Stimulated activated memory B cell treated with anti-CD40 and anti-IgM and Interleukin-4, amounts not matched to agents 10 μg/mL and 1 μg/mL and 100 μg/mL, for 72 hours (primary cell): ENCODE measurements around the gene PAQR5.

ENCODE experiments used
- ATAC-seq: fragments of 150-1000 bp; cut with Tn5 transposase; 2 replicates; pipeline ENCODE4 v1.10.0; 2021
- H3K27ac Mint-ChIP-seq: one replicate; pipeline ENCODE4 v1.8.0; 2022; ENCODE audit warnings: mild to moderate bottlenecking, mixed read lengths
- H3K27me3 Mint-ChIP-seq: one replicate; pipeline ENCODE4 v1.8.0; 2022; ENCODE audit warnings: mixed read lengths
- H3K36me3 Mint-ChIP-seq: one replicate; pipeline ENCODE4 v1.8.0; 2022; ENCODE audit warnings: mixed read lengths
- H3K4me1 Mint-ChIP-seq: one replicate; pipeline ENCODE4 v1.8.0; 2022; ENCODE audit warnings: mixed read lengths
- H3K4me3 Mint-ChIP-seq: one replicate; pipeline ENCODE4 v1.8.0; 2022; ENCODE audit warnings: mild to moderate bottlenecking, moderate library complexity, mixed read lengths
- H3K9me3 Mint-ChIP-seq: one replicate; pipeline ENCODE4 v1.8.0; 2022; ENCODE audit warnings: mixed read lengths

PAQR5 gene

DNA sequence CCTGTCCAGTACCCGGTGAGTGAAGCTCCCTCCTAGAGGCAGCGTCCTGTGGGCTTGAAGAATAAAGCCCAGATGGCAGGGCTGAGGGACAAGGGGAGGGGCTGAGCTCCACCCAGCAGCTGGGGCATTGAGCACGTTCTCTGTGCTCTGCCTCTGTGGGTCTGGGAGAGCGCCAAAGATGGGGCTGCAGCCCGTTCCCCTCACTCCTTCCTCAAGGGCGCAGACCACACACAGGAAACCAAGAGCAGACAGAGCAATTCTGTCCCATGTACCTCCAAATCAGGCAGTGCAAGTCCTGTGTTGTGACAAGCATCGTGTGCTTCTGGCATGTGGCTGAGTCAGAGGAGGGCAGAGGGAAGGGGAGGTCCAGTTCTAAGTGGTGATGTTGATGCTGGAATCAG, 99.8 kb downstream of the PAQR5 start:
- H3K36me3 Mint-ChIP-seq = no peaks in the 10 kb centered on the region
- H3K27me3 Mint-ChIP-seq = no peaks in the 10 kb centered on the region
- H3K27ac Mint-ChIP-seq = no peak overlapping the region
- H3K9me3 Mint-ChIP-seq = no peaks in the 10 kb centered on the region
- no peak overlapping the region for H3K4me3 Mint-ChIP-seq
- H3K4me1 Mint-ChIP-seq = peaks cover 15% of the 10 kb centered on the region
- no peak for ATAC-seq

DNA sequence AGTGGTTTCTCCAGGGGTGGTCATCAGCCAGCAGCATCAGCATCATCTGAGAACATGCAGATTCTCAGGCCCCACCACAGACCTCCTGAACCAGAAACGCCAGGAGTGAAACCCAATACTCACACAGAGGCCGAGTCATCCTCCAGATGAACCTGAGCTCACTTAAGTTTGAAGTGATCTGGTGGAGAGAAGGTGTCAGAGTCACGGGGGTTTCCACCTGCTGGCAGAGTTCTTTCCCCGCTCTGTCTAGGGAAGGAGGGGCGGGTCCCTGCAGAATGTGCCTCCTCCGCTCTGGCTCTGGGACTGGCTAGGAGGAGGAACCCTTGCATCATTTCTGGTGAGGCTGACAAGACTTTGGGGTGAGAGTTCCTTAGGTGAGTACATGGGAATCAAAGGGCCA, 102.1 kb downstream of the PAQR5 start:
- Mint-ChIP-seq H3K9me3 (no peaks in the 10 kb centered on the region), H3K36me3 (no peaks in the 10 kb centered on the region), H3K27ac (no peak overlapping the region), H3K4me1 (peaks cover 5% of the 10 kb centered on the region), H3K27me3 (no peaks in the 10 kb centered on the region), H3K4me3 (no peak overlapping the region)
- peak; percentile 42 for ATAC-seq

DNA sequence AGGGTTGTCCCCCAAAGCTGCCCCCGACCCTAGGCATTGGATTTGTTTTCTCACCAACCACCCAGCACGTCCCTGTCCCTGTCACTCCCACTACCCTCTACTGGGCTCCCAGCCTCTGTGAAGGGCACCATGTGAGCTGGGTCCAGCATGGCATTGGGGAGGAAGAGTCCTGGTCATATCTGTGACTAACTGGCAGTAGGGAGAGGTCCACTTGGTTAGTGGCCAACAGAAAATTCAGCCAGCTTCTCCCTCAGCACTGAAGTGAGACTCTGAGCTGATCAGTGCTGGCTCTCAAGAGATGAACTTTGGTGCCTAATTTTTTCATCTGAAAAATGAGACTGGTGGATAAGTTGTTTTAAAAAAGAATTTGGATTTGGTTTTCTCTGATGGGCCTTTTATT, 104.1 kb downstream of the PAQR5 start:
- no peak for ATAC-seq
- H3K36me3 Mint-ChIP-seq = no peaks in the 10 kb centered on the region
- no peak overlapping the region for H3K4me3 Mint-ChIP-seq
- H3K9me3 Mint-ChIP-seq = no peaks in the 10 kb centered on the region
- no peak overlapping the region for H3K27ac Mint-ChIP-seq
- H3K4me1 Mint-ChIP-seq = peaks cover 5% of the 10 kb centered on the region
- H3K27me3 Mint-ChIP-seq = no peaks in the 10 kb centered on the region

DNA sequence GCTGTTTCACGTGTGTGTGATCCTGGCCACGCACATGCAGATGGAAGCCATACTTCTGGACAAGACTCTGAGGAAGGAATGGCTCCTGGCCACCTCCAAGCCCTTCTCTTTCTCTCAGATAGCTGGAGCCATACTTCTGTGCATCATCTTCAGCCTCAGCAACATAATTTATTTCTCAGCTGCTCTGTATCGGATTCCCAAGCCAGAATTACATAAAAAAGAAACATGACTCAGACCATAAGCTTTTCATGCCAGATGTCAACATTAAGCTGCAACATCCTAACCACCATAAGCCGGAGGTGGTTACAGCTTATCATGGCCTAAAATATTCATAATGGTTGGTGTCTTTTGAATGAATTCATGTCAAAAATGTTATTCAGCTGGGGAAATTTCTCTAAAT, 104.9 kb downstream of the PAQR5 start:
- no peak overlapping the region for H3K4me3 Mint-ChIP-seq
- no peak overlapping the region for H3K27ac Mint-ChIP-seq
- no peak for ATAC-seq
- H3K27me3 Mint-ChIP-seq = no peaks in the 10 kb centered on the region
- no peaks in the 10 kb centered on the region for H3K9me3 Mint-ChIP-seq
- no peaks in the 10 kb centered on the region for H3K36me3 Mint-ChIP-seq
- H3K4me1 Mint-ChIP-seq = peaks cover 2% of the 10 kb centered on the region

DNA sequence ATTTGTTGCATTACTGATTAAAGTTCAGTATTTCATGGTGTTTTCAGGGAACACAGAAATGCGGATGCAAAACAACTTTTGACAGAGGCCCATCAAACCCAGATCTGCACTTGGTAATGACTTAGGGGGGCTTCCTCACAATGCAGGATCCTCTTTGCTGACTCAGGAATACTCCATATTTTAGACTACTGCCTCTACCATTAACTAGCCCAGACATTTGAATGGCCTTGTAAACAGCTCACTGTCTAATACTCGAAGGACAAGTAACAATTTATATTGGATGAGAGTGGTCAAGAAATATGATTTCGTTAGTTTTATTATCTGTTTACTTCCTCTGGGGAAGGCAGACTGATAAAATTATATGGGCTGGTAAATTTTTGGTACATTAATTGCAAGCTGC, 106.4 kb downstream of the PAQR5 start:
- Mint-ChIP-seq H3K36me3 (no peaks in the 10 kb centered on the region), H3K27me3 (no peaks in the 10 kb centered on the region), H3K4me3 (no peak overlapping the region), H3K4me1 (no peaks in the 10 kb centered on the region), H3K9me3 (no peaks in the 10 kb centered on the region), H3K27ac (no peak overlapping the region)
- no peak for ATAC-seq

DNA sequence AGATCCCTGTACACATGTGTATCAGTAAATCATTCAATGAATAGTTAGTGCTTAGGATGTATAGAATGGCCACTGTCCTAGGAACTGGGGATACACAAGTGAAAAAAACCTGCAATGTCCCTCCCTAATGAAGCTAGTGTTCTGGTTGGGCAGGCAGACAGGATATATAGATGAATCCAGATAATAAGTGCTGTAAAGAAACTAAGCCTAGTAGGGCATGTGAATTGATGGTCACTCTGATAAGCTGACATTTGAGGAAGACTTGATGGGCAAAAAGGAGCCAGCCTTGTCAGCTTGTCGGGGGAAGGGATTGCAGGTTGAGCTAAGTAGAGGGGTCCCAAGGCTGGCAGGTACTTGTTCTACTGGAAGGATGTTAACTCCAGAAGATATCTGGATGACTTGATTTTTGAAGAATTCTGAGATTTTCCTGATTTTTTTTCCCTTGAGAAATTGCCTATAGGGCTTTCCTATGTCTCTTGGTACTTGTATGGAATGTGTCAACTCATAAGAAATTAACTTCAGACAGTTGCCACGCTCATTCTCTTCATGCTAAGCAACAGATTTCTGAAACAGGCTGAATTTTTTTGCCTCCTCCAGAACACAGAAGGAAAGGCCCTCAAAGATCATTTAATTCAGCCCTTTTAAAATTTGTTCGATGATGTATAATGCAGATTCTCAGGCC, 109.1 kb downstream of the PAQR5 start:
- no peak overlapping the region for H3K4me3 Mint-ChIP-seq
- ATAC-seq = no peak
- H3K9me3 Mint-ChIP-seq = no peaks in the 10 kb centered on the region
- H3K4me1 Mint-ChIP-seq = no peaks in the 10 kb centered on the region
- H3K36me3 Mint-ChIP-seq = no peaks in the 10 kb centered on the region
- H3K27ac Mint-ChIP-seq = no peak overlapping the region
- H3K27me3 Mint-ChIP-seq = no peaks in the 10 kb centered on the region

DNA sequence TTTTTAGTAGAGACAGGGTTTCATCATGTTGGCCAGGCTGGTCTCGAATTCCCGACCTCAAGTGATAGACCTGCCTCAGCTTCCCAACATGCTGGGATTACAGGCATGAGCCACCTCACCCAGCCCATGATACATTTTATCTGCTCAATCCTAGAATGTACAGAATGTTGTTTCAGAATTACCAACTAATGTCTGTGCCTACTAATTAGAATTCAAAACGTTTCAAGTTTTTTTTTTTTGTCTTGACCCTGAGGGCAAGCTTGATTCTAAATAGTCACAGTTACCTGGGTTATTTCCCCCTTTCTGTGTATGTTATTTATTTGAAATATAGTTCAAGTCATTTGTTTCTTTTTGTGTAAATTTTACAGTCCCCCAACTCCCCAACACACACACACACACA, 110.1 kb downstream of the PAQR5 start:
- no peaks in the 10 kb centered on the region for H3K27me3 Mint-ChIP-seq
- H3K27ac Mint-ChIP-seq = no peak overlapping the region
- no peaks in the 10 kb centered on the region for H3K9me3 Mint-ChIP-seq
- no peak overlapping the region for H3K4me3 Mint-ChIP-seq
- H3K4me1 Mint-ChIP-seq = peaks cover 3% of the 10 kb centered on the region
- no peak for ATAC-seq
- no peaks in the 10 kb centered on the region for H3K36me3 Mint-ChIP-seq

DNA sequence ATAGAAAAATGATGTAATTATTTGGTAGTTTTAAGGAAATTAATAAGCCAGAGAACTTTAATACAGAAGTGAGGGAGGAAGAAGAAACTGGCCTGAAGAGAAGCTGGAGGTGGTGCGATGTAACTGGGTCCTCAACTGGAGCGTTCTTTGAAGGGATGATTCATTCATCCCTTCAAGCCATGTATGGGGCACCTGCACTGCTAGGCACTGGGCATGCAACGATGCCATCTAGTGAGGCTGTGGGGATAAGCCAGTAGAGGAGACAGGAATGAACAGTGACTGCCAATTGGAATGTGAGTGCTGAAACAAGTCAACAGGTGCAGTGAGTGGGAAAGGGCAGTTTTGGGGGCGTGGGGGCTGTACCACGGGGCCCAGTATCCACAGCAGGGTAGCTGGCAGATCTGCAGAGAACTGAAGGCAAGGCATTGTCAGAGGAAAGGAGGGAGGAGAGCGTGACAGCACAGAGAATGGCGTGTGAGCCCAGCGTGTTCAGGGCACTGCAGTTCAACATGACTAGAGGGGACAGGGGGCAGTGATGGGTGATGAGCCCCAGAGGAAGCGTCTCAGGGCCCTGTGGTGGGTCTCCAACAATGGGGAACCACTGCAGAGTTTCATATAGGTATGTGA, 111.6 kb downstream of the PAQR5 start:
- Mint-ChIP-seq H3K27ac (no peak overlapping the region), H3K4me3 (no peak overlapping the region), H3K9me3 (no peaks in the 10 kb centered on the region), H3K4me1 (peaks cover 7% of the 10 kb centered on the region), H3K36me3 (no peaks in the 10 kb centered on the region), H3K27me3 (no peaks in the 10 kb centered on the region)
- peak; percentile 39 for ATAC-seq

DNA sequence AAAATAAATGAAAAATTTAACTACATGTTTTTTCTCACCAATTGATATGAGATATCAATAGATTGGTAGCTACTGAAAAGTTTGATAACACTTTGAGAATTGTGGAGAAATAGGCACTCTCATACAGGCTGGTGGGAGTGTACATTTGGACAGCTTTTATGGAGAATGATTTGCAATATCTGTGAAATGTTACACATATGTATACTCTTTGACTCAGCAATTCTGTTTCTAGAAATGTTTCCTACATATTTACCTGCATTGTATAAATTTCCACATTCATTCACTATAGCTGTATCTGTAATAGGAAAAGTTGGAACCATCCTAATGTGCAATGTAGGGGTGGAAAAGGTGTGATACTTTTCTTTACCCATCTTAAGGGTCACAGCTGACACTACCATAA, 113.6 kb downstream of the PAQR5 start:
- Mint-ChIP-seq H3K27ac (no peak overlapping the region), H3K4me3 (no peak overlapping the region), H3K4me1 (peaks cover 7% of the 10 kb centered on the region), H3K36me3 (no peaks in the 10 kb centered on the region), H3K27me3 (no peaks in the 10 kb centered on the region), H3K9me3 (no peaks in the 10 kb centered on the region)
- no peak for ATAC-seq

DNA sequence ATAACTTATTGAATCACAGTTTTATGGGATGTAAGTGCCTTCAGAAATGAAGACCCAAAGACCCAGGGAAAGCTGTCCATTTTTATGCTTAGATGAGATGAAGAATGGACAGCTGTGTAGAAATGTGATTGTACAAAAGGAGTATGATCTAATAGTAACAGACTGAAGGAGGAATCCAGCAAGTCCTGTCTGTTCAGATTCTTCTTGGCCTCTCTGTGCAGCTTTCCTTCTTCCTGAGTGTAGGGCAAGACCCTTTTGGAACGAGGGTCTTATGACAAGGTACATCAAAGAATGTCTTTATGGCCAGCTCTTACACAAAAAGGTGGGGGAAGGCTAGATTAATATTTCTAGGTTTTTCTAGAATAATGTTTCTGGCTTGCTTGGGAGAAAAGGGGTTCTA, 114.0 kb downstream of the PAQR5 start:
- H3K4me1 Mint-ChIP-seq = peaks cover 7% of the 10 kb centered on the region
- ATAC-seq = no peak
- no peaks in the 10 kb centered on the region for H3K9me3 Mint-ChIP-seq
- H3K27ac Mint-ChIP-seq = peak overlapping the region; percentile 36
- no peak overlapping the region for H3K4me3 Mint-ChIP-seq
- H3K27me3 Mint-ChIP-seq = no peaks in the 10 kb centered on the region
- no peaks in the 10 kb centered on the region for H3K36me3 Mint-ChIP-seq

DNA sequence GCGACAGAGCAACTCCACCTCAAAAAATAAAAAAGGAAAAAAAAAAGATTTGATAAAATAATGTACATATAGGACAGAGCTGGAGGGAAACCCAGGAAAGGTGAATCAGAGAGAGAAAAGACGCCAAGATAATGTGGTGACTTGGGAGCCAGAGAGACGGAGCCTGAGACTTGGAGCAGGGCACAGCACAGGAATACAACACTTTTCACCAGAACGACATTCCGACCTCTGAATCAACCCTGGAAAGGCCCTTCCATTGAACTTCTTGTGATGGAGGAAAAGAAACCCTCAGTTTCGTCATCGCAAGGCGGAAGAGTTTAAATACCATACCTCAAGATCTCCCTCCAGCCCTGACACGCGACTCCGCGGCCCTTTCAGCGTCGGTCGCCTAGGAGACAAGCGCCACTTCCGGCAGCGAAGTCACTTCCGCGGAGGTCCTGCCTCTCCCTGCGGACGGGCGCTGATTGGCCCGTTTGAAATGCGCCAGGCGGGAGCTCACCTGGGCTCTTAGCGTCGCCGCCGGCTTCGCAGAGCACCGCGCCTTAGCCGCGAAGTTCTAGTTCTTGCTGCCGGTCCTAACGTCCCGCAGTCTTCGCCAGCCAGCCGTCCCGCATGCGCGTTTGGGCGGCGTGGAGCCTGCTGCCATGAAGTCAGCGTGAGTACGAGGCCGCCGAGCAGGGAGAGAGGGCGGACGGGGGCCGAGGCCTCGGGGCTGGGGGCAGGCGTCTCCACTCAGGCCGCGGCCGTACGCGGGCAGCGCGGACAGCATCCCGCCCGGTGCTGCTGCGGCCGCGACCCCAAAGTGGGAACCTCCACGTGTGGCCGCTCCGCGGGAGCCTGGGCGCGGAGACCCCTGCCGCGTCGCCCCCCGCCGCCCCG, 115.3 kb downstream of the PAQR5 start, which contains the start of gene KIF23:
KIF23 (plus strand) TSS at position 528 of the 879 bp plus-strand sequence; CDS start at position 645, 117 bp downstream.
- Mint-ChIP-seq H3K4me3 (peak within 1 kb of the TSS; percentile 86), H3K9me3 (no peaks in the 10 kb centered on the region), H3K4me1 (peaks cover 7% of the 10 kb centered on the region), H3K27ac (peak within 1 kb of the TSS; percentile 82), H3K27me3 (no peaks in the 10 kb centered on the region), H3K36me3 (no peaks in the 10 kb centered on the region)
- peak; percentile 98 for ATAC-seq

DNA sequence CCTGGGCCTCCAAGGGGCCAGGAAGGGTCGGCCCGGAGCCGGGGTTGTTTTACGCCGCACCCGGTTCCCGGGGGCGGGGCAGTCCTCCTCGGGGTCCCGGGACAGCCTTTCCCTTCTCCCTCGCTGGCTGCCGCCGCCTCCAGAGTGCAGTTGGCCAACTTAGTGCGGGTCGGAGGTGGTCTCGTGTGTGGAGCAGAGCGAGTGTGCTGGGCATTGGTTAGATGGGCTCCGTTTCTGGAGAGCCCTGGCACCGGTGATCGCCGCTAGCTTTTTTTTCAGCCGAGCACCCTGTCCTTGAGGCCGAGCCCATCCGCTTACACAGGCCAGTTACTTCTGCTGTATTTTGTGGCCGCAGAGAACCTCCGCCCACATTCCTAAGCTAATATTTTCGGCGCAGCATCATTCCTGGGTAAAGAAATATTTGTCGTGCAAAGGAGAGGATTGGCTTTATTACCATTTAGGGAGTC, 116.0 kb downstream of the PAQR5 start:
- Mint-ChIP-seq H3K27ac (peak overlapping the region; percentile 82), H3K9me3 (no peaks in the 10 kb centered on the region), H3K36me3 (no peaks in the 10 kb centered on the region), H3K4me1 (peaks cover 7% of the 10 kb centered on the region), H3K27me3 (no peaks in the 10 kb centered on the region), H3K4me3 (peak overlapping the region; percentile 75)
- peak; percentile 40 for ATAC-seq

DNA sequence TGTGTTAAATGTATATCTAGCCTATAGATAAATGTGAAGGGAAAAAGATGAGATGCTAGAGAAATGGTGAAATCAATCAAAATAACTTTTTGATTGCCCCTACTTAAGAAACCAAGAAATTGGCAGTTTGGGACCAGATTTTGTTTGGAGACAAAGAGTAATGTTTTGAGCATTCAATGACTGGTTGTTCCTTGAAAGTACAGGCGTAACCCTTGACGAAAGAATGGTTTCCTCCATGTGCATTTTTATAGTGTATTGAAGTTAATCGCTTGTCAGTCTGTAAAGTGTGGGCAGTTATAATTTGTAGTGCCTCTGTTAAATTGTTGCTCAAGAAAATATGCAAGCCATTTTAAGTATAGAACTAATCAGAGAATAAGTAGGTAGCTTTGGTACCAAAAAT, 116.7 kb downstream of the PAQR5 start:
- Mint-ChIP-seq H3K4me3 (peak overlapping the region; percentile 12), H3K36me3 (no peaks in the 10 kb centered on the region), H3K4me1 (peaks cover 7% of the 10 kb centered on the region), H3K27me3 (no peaks in the 10 kb centered on the region), H3K27ac (no peak overlapping the region), H3K9me3 (no peaks in the 10 kb centered on the region)
- ATAC-seq = no peak

DNA sequence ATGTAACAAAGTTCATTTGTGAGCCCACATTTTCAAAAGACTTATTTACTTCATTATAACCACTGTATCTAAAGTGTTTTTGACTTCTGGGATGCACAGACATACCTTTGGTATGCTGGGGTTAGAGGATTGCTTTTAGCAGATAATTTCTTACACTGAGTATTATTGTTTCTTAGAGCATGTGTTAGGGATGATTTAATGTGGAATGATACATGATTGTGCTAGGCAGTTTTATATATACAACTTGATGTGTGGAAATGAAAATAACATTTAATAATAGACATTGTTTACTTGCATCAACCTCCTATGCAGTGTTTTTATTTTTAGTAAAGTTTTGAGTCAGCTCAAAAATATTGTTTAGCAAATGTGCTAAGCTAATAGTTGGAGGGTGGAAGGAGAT, 118.9 kb downstream of the PAQR5 start:
- no peaks in the 10 kb centered on the region for H3K9me3 Mint-ChIP-seq
- H3K4me1 Mint-ChIP-seq = peaks cover 7% of the 10 kb centered on the region
- ATAC-seq = no peak
- H3K27ac Mint-ChIP-seq = no peak overlapping the region
- H3K27me3 Mint-ChIP-seq = no peaks in the 10 kb centered on the region
- no peaks in the 10 kb centered on the region for H3K36me3 Mint-ChIP-seq
- H3K4me3 Mint-ChIP-seq = no peak overlapping the region

DNA sequence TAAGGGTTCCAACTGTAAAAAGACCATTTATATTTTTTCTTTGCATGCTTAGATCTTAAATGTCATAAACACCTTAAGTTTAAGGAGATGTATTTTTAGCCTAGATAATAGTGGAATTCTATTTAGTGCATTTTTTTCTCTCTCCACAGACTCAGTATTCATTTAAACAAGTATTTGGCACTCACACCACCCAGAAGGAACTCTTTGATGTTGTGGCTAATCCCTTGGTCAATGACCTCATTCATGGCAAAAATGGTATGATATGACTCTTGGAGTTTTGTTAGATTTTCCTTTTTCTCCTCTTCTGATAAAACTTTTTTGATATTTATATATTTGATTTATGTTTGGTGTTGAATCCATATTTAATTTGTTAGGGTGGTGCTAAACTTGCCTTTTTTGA, 122.8 kb downstream of the PAQR5 start:
- Mint-ChIP-seq H3K36me3 (no peaks in the 10 kb centered on the region), H3K9me3 (no peaks in the 10 kb centered on the region)

More for the DNA sequence above, 122.8 kb downstream of the PAQR5 start:
- H3K27me3 Mint-ChIP-seq = no peaks in the 10 kb centered on the region
- H3K4me3 Mint-ChIP-seq = no peak overlapping the region
- H3K27ac Mint-ChIP-seq = no peak overlapping the region
- H3K4me1 Mint-ChIP-seq = no peaks in the 10 kb centered on the region
- no peak for ATAC-seq
